Coronary artery (tissue), 2 donors: ENCODE measurements around the gene HMMR.

Experiments
- DNase-seq: peaks from one replicate; pipeline ENCODE4 v3.0.0-alpha.2; 2017; ENCODE audit warnings: low spot score
- H3K27ac ChIP-seq, 2 donors: fragments of 200-600 bp; sonication (generic); one replicate each; pipeline ENCODE4 v1.5.1; 2016 to 2019
- H3K4me3 ChIP-seq: fragments of 200-600 bp; sonication (generic); 2 replicates; pipeline ENCODE4 v1.5.1; 2016; ENCODE audit warnings: mild to moderate bottlenecking, moderate library complexity
- CTCF ChIP-seq: fragments of 200-600 bp; sonication (generic); IDR thresholded peaks from one replicate; pipeline ENCODE4 v1.5.1; 2019; ENCODE audit warnings: antibody characterized with exemption

HMMR gene

GRCh38 chr5:163475411-163475810 is 15.0 kb downstream of the HMMR start:
- H3K4me3 ChIP-seq, result no peak overlapping the region
- no peak for TF ChIP-seq CTCF

GRCh38 chr5:163478126-163478981 is 17.9 kb downstream of the HMMR start:
- TF ChIP-seq CTCF, result no peak

More at GRCh38 chr5:163475411-163475810, 15.0 kb downstream of the HMMR start:
- DNase-seq, result no peak
- H3K27ac ChIP-seq, result no peak overlapping the region

GRCh38 chr5:163478982-163479271 is 18.5 kb downstream of the HMMR start:
- no peak for DNase-seq
- H3K4me3 ChIP-seq, result no peak overlapping the region
- no peak overlapping the region for H3K27ac ChIP-seq
- TF ChIP-seq CTCF, result no peak

More at GRCh38 chr5:163478126-163478981, 17.9 kb downstream of the HMMR start:
- Histone ChIP-seq H3K27ac (no peak overlapping the region), H3K4me3 (no peak overlapping the region)
- DNase-seq, result no peak

GRCh38 chr5:163489055-163489744 is 28.8 kb downstream of the HMMR start:
- no peak for DNase-seq
- Histone ChIP-seq H3K4me3 (no peak overlapping the region), H3K27ac (no peak overlapping the region)
- TF ChIP-seq CTCF, result no peak

GRCh38 chr5:163489745-163490075 is 29.3 kb downstream of the HMMR start:
- DNase-seq, result no peak
- no peak overlapping the region for H3K4me3 ChIP-seq
- TF ChIP-seq CTCF, result no peak
- no peak overlapping the region for H3K27ac ChIP-seq

- TF ChIP-seq CTCF, result no peak
- Histone ChIP-seq H3K27ac (no peak overlapping the region), H3K4me3 (no peak overlapping the region)
- no peak for DNase-seq
These were observed 35.9 kb downstream of the HMMR start for GRCh38 chr5:163496286-163496685.

GRCh38 chr5:163497315-163497714 is 36.9 kb downstream of the HMMR start:
- Histone ChIP-seq H3K4me3 (no peak overlapping the region), H3K27ac (no peak overlapping the region)
- TF ChIP-seq CTCF, result no peak
- DNase-seq, result no peak
